HG02970 (cell line): ENCODE results near the gene NGEF.
"Not testable (repeated sequence)": the region's sequence is repeated elsewhere in the genome, so short reads cannot be mapped to it uniquely, and the experiment has no call there.

Experiments used
- ATAC-seq: cut with Tn5 transposase; IDR thresholded peaks from one replicate; pipeline ENCODE4 v1.9.1; 2021; ENCODE audit warnings: mild to moderate bottlenecking, moderate library complexity, moderate number of reproducible peaks; ENCODE audit not compliant: unreplicated experiment, low FRiP score

The NGEF gene

GRCh38 chr2:233013027-233013461 is at the start of gene NGEF:
Gene NGEF, minus strand, starts transcription at chr2:233013256. Its CDS starts 38,366 bp downstream, at chr2:232974890.
- no peak for ATAC-seq

- ATAC-seq, result no peak
These were observed 49.4 kb upstream of the NGEF start for GRCh38 chr2:233062451-233062850.

- no peak for ATAC-seq
These were observed 48.8 kb upstream of the NGEF start for GRCh38 chr2:233061591-233062450.

- no peak for ATAC-seq
These were observed 48.0 kb upstream of the NGEF start for GRCh38 chr2:233060980-233061590.

- ATAC-seq, result no peak
These were observed 47.5 kb upstream of the NGEF start for GRCh38 chr2:233060501-233060979.

- ATAC-seq, result peak; percentile 24
These were observed 46.9 kb upstream of the NGEF start, which contains the start of gene INPP5D for GRCh38 chr2:233059797-233060500. Gene INPP5D, plus strand, starts transcription at chr2:233060342. Its CDS starts 137 bp downstream, at chr2:233060479.

- ATAC-seq, result no peak
These were observed 46.4 kb upstream of the NGEF start for GRCh38 chr2:233059547-233059796.

GRCh38 chr2:233058717-233059546 is 45.9 kb upstream of the NGEF start:
- ATAC-seq, result no peak

- ATAC-seq, result no peak
These were observed 44.0 kb upstream of the NGEF start for GRCh38 chr2:233056961-233057605.

- ATAC-seq, result no peak
These were observed 42.3 kb upstream of the NGEF start for GRCh38 chr2:233055362-233055761.

GRCh38 chr2:233053928-233054784 is 41.1 kb upstream of the NGEF start:
- ATAC-seq, result no peak

- ATAC-seq, result not testable (repeated sequence)
These were observed 39.5 kb upstream of the NGEF start for GRCh38 chr2:233052517-233052916.

GRCh38 chr2:233051241-233052149 is 38.4 kb upstream of the NGEF start:
- ATAC-seq, result no peak

- ATAC-seq, result no peak
These were observed 36.2 kb upstream of the NGEF start for GRCh38 chr2:233049194-233049761.

GRCh38 chr2:233048569-233049193 is 35.6 kb upstream of the NGEF start:
- no peak for ATAC-seq

GRCh38 chr2:233047667-233048066 is 34.6 kb upstream of the NGEF start:
- no peak for ATAC-seq

- ATAC-seq, result no peak
These were observed 34.1 kb upstream of the NGEF start for GRCh38 chr2:233047206-233047605.
